PC-9 (cell line): ENCODE results near the gene MMP7.

Experiments used
- CTCF ChIP-seq: fragments of 200-600 bp; sonication (generic); conservative IDR thresholded peaks from 2 replicates; pipeline ENCODE4 v1.6.1; 2017; ENCODE audit warnings: mixed run types, antibody characterized with exemption, mild to moderate bottlenecking, moderate library complexity
- EZH2 ChIP-seq: fragments of 200-600 bp; sonication (generic); IDR thresholded peaks from 2 replicates; pipeline ENCODE4 v1.8.0; 2017; ENCODE audit warnings: antibody characterized with exemption, low read depth

- TF ChIP-seq EZH2: no peak
- TF ChIP-seq CTCF: no peak
Observed at GRCh38 chr11:102538932-102539331, 8.4 kb upstream of the MMP7 start.
